ENCODE results near the gene TOB2. TPM values are rescaled to one million over a fixed set of nuclear protein-coding genes. Genes with fewer than 3 reads are reported as not detected.
"Not testable (repeated sequence)": the region's sequence is repeated elsewhere in the genome, so short reads cannot be mapped to it uniquely, and the experiment has no call there.

Gene TOB2
- total and polyA plus RNA-seq, 5 donors from 2014 or later: 16.3 to 32.0 (median 17.6) TPM

DNA sequence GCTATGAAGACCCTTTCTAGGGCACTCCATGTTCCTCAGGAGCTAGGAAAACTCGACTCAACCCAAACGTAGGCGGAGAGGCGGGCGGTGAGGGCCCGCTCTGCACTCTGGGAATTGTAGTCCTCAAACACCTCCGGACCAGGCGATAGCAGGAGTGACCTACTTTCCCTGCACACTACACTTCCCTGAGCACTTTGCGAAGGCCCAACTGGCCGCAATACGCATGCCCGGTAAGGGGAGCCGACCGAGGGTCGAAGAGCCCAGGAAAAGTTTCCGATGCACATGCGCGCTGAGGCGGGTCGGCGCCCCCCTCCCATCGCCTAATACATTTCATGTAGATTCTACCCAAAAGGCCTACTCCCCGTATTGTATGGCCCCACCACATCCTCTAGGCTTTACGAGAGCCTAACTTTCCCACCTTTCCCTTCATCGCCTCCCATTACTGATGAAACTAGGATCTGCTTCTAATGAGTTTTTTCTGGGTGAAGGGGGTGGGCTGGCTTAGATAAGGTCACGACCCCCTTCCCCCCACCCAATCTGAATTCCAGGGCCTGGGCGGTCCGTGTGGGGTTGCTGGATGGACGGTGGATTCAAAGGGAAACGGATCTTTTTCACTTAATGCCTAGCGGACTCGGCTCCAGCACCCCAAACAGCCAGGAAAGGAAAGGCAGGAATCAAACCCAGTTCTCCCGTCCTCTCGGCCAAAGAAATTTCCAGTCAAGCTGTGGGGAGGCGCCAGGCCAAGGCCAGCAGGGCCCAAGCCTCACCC is 2.1 kb downstream of the TOB2 start:
- Histone ChIP-seq H3K27me3 (ENCODE audit: control insufficient read depth, insufficient read depth, low read length) (no peaks in the 10 kb centered on the region), H3K4me1 (ENCODE audit: control insufficient read depth, insufficient read depth, low read length, poor library complexity, severe bottlenecking) (peaks cover 28% of the 10 kb centered on the region), H3K9me3 (ENCODE audit: control insufficient read depth in 2 of 2, low read length in 2 of 2) (no peaks in the 10 kb centered on the region), H3K27ac (ENCODE audit: insufficient read depth, low read length, poor library complexity, severe bottlenecking) (peak overlapping the region; percentile 95), H3K4me3 (ENCODE audit: low read depth, low read length) (peak overlapping the region; percentile 92), H3K36me3 (ENCODE audit: control insufficient read depth, insufficient read depth, low read length) (no peaks in the 10 kb centered on the region)
- ATAC-seq (ENCODE audit: low read depth in 2 of 2) (peak; percentile 50 to 57), DNase-seq (peak; percentile 72 to 89 (median 79))
- Mint-ChIP-seq H3K36me3 (no peaks in the 10 kb centered on the region), H3K4me1 (peaks cover 8 to 38% (median 17%) of the 10 kb centered on the region in 4 donors), H3K9me3 (peaks cover 0 to 2% (median 0%) of the 10 kb centered on the region in 7 donors), H3K27ac (peak overlapping the region; percentile 95 to 98 (median 95)), H3K27me3 (peaks cover 10% of the 10 kb centered on the region), H3K4me3 (peak overlapping the region; percentile 90 to 98 (median 96))

DNA sequence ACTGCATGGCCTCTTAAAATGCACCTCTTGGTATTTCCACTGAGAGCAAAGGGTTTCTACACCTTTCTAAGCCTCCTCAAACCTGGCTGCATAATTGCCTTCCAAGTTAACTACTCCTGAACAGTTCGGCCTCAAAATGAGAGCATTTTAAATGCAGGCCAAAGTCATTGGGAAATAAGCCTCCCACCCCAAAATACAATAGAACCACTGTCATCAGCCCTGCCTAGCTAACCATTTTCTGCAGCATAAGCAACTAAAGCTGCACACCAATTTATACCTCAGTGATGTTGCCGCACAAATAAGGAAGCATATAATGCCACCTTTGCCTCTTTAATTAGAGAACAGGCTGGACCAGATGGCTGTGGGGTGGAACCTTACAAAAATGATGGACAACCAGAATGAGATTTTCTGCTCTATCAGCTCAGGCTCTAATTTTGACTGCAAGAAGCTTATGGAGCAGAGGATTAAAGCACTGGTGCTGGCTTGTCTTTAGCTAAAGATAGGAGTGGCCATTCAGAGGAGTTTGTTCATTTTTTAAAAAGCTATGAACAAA is 4.3 kb downstream of the TOB2 start:
- Mint-ChIP-seq H3K4me1 (peaks cover 8 to 38% (median 18%) of the 10 kb centered on the region in 4 donors), H3K9me3 (peaks cover 0 to 2% (median 0%) of the 10 kb centered on the region in 7 donors), H3K36me3 (no peaks in the 10 kb centered on the region), H3K27ac (no peak overlapping the region), H3K4me3 (peak overlapping the region in 3 of 4 donors; percentile 68 to 90 (median 80)), H3K27me3 (peaks cover 4% of the 10 kb centered on the region)
- Histone ChIP-seq H3K4me1 (ENCODE audit: control insufficient read depth, insufficient read depth, low read length, poor library complexity, severe bottlenecking) (peaks cover 23% of the 10 kb centered on the region), H3K9me3 (ENCODE audit: control insufficient read depth in 2 of 2, low read length in 2 of 2) (no peaks in the 10 kb centered on the region), H3K27ac (ENCODE audit: insufficient read depth, low read length, poor library complexity, severe bottlenecking) (no peak overlapping the region), H3K36me3 (ENCODE audit: control insufficient read depth, insufficient read depth, low read length) (peaks cover 2% of the 10 kb centered on the region), H3K4me3 (ENCODE audit: low read depth, low read length) (no peak overlapping the region), H3K27me3 (ENCODE audit: control insufficient read depth, insufficient read depth, low read length) (no peaks in the 10 kb centered on the region)
- ATAC-seq (ENCODE audit: low read depth in 2 of 2) (no peak), DNase-seq (no peak)

DNA sequence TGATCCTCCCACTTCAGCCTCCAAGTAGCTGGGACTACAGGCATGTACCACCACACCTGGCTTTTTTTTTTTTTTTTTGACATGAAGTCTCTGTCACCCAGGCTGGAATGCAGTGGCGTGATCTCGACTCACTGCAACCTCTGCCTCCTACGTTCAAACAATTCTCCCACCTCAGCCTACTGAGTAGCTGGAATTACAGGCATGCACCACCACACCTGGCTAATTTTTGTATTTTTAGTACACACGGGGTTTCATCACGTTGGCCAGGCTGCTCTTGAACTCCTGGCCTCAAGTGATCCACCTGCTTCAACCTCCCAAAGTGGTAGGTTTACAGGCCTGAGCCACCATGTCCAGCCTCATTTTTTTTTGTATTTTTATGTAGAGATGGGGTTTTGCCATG is 6.1 kb downstream of the TOB2 start:
- Histone ChIP-seq H3K4me1 (ENCODE audit: control insufficient read depth, insufficient read depth, low read length, poor library complexity, severe bottlenecking) (peaks cover 20% of the 10 kb centered on the region), H3K36me3 (ENCODE audit: control insufficient read depth, insufficient read depth, low read length) (peaks cover 20% of the 10 kb centered on the region)
- not testable (repeated sequence) for DNase-seq; ATAC-seq (ENCODE audit: low read depth in 2 of 2); H3K27ac Mint-ChIP-seq; H3K27me3 Mint-ChIP-seq; H3K27me3 ChIP-seq (ENCODE audit: control insufficient read depth, insufficient read depth, low read length); H3K9me3 ChIP-seq (ENCODE audit: control insufficient read depth in 2 of 2, low read length in 2 of 2); H3K4me3 Mint-ChIP-seq; H3K9me3 Mint-ChIP-seq; H3K4me3 ChIP-seq (ENCODE audit: low read depth, low read length); H3K27ac ChIP-seq (ENCODE audit: insufficient read depth, low read length, poor library complexity, severe bottlenecking)
- Mint-ChIP-seq H3K4me1 (peaks cover 8 to 43% (median 20%) of the 10 kb centered on the region in 4 donors), H3K36me3 (peaks cover 17% of the 10 kb centered on the region)

DNA sequence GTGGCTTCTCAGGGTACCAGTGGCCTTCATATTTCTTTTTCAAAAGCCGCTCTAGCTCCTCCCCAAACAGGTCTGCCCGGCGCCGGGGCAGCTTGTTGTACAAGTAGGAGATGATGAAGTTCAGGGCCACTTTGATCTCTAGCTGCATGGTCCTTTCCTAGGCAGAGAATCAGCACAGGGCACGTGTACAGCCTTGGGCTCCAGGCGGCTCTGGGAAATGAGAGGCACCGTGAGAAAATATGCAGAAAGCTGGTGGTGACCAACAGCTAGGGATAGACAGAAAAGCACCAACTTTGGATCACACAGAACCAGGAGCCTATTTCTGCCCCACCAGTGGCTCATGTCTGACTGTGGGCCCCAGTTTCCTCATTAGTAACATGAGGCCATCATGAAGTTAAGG is 9.4 kb downstream of the TOB2 start:
- no peak for ATAC-seq (ENCODE audit: low read depth in 2 of 2)

DNA sequence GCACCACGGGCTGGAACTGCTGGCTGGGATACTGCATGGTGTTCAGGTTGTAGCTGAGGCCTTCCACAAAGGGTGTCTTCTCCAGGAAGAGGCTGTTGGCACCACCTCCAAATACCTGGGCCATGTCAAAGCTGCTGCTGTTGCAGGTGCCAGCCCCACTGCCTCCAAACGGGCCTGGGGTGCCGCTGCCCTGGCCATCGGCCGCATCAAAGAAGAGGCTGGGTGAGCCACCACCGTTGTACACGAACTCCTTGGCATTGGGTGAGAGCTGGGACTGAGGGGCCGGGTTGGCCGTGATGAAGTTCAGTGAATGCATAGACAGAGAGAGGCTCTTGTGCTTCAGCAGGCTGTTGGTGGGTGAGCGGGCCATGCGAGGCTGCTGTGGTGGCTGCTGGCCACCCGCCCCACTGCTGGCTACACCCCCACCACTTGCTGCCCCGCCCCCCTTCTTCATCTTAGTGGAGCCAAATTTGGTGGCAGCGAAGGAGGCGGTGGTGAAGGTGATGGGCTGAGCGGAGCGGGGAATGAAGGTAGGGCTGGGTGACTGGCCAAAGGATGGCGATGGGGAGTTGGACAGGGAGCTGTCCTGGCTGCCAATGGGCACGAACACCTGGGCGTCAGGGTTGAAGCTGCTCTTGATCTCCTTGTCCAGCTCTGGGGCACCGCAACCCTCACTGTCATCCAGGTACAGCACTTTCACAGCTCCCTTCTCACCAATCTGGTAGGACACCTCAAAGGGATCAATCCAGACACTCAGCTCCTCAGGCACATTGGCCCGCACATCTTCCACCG is 10.1 kb downstream of the TOB2 start:
- H3K36me3 ChIP-seq (ENCODE audit: control insufficient read depth, insufficient read depth, low read length): peaks cover 40% of the 10 kb centered on the region
- peaks cover 0 to 19% (median 10%) of the 10 kb centered on the region in 4 donors for H3K4me1 Mint-ChIP-seq

More for the DNA sequence above, 9.4 kb downstream of the TOB2 start:
- Mint-ChIP-seq H3K27ac (peak overlapping the region in 1 of 3 donors; percentile 52), H3K9me3 (no peaks in the 10 kb centered on the region), H3K4me1 (peaks cover 2 to 20% (median 9%) of the 10 kb centered on the region in 4 donors), H3K27me3 (no peaks in the 10 kb centered on the region), H3K4me3 (no peak overlapping the region), H3K36me3 (peaks cover 18% of the 10 kb centered on the region)
- DNase-seq: no peak
- H3K4me3 ChIP-seq (ENCODE audit: low read depth, low read length): no peak overlapping the region
- peaks cover 5% of the 10 kb centered on the region for H3K4me1 ChIP-seq (ENCODE audit: control insufficient read depth, insufficient read depth, low read length, poor library complexity, severe bottlenecking)
- no peak overlapping the region for H3K27ac ChIP-seq (ENCODE audit: insufficient read depth, low read length, poor library complexity, severe bottlenecking)
- no peaks in the 10 kb centered on the region for H3K27me3 ChIP-seq (ENCODE audit: control insufficient read depth, insufficient read depth, low read length)
- H3K9me3 ChIP-seq (ENCODE audit: control insufficient read depth in 2 of 2, low read length in 2 of 2): no peaks in the 10 kb centered on the region
- peaks cover 35% of the 10 kb centered on the region for H3K36me3 ChIP-seq (ENCODE audit: control insufficient read depth, insufficient read depth, low read length)

GRCh38 chr22:41435560-41435959 is 11.0 kb downstream of the TOB2 start:
- ATAC-seq (ENCODE audit: low read depth in 2 of 2) (no peak), DNase-seq (no peak)
- H3K36me3 Mint-ChIP-seq: peaks cover 18% of the 10 kb centered on the region
- H3K4me1 Mint-ChIP-seq: peaks cover 0 to 21% (median 12%) of the 10 kb centered on the region in 4 donors
- H3K4me3 Mint-ChIP-seq: peak overlapping the region in 1 of 4 donors; percentile 4
- Histone ChIP-seq H3K36me3 (ENCODE audit: control insufficient read depth, insufficient read depth, low read length) (peaks cover 48% of the 10 kb centered on the region), H3K9me3 (ENCODE audit: control insufficient read depth in 2 of 2, low read length in 2 of 2) (no peaks in the 10 kb centered on the region), H3K4me1 (ENCODE audit: control insufficient read depth, insufficient read depth, low read length, poor library complexity, severe bottlenecking) (peaks cover 5% of the 10 kb centered on the region), H3K4me3 (ENCODE audit: low read depth, low read length) (no peak overlapping the region), H3K27me3 (ENCODE audit: control insufficient read depth, insufficient read depth, low read length) (no peaks in the 10 kb centered on the region), H3K27ac (ENCODE audit: insufficient read depth, low read length, poor library complexity, severe bottlenecking) (no peak overlapping the region)
- no peaks in the 10 kb centered on the region for H3K27me3 Mint-ChIP-seq
- H3K9me3 Mint-ChIP-seq: no peaks in the 10 kb centered on the region
- peak overlapping the region in 2 of 3 donors; percentile 66 to 67 for H3K27ac Mint-ChIP-seq

More for the DNA sequence above, 10.1 kb downstream of the TOB2 start:
- no peak for DNase-seq
- Mint-ChIP-seq H3K9me3 (no peaks in the 10 kb centered on the region), H3K27ac (peak overlapping the region in 2 of 3 donors; percentile 67 to 91), H3K4me3 (no peak overlapping the region), H3K27me3 (no peaks in the 10 kb centered on the region), H3K36me3 (peaks cover 18% of the 10 kb centered on the region)
- no peaks in the 10 kb centered on the region for H3K27me3 ChIP-seq (ENCODE audit: control insufficient read depth, insufficient read depth, low read length)
- no peaks in the 10 kb centered on the region for H3K9me3 ChIP-seq (ENCODE audit: control insufficient read depth in 2 of 2, low read length in 2 of 2)
- H3K4me1 ChIP-seq (ENCODE audit: control insufficient read depth, insufficient read depth, low read length, poor library complexity, severe bottlenecking): peaks cover 5% of the 10 kb centered on the region
- no peak overlapping the region for H3K4me3 ChIP-seq (ENCODE audit: low read depth, low read length)
- no peak for ATAC-seq (ENCODE audit: low read depth in 2 of 2)
- H3K27ac ChIP-seq (ENCODE audit: insufficient read depth, low read length, poor library complexity, severe bottlenecking): no peak overlapping the region

DNA sequence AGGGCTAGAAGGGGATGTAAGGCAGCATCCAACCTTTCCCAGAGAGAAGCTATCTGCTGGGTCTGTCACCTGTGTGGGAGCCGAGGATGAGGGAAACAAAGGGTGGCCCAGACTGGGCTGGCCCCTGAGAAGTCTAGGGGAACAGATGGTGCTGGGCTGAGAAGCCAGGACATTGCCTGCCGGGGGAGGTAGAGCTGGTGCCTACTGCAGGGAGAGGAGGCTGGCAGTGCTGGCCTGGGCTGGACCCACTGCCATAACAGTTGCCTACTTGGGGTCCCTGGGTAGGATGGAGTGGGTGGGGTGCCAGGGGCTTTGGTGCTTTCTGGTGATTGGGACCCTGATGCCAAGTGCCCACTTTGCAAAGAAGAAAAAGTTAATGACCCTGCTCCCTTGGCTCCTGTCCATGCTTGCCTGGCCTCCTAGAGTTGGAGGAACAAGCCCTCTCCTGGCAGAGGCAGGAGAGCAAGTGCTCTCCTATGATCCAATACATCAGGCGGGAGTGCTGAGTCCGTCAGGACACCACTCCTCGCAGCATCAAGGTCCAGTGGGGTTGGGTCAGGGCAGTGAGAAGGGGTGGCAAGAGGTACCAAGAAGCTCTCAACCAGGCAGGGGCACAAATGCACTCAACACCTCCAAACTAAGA is 12.1 kb downstream of the TOB2 start:
- H3K4me1 ChIP-seq (ENCODE audit: control insufficient read depth, insufficient read depth, low read length, poor library complexity, severe bottlenecking); H3K27ac ChIP-seq (ENCODE audit: insufficient read depth, low read length, poor library complexity, severe bottlenecking); H3K27me3 Mint-ChIP-seq; ATAC-seq (ENCODE audit: low read depth in 2 of 2); H3K4me3 Mint-ChIP-seq; H3K9me3 Mint-ChIP-seq; DNase-seq; H3K9me3 ChIP-seq (ENCODE audit: control insufficient read depth in 2 of 2, low read length in 2 of 2); H3K27me3 ChIP-seq (ENCODE audit: control insufficient read depth, insufficient read depth, low read length); H3K4me3 ChIP-seq (ENCODE audit: low read depth, low read length): not testable (repeated sequence)
- Mint-ChIP-seq H3K4me1 (peaks cover 0 to 17% (median 12%) of the 10 kb centered on the region in 4 donors), H3K27ac (peak overlapping the region in 2 of 3 donors; percentile 31 to 53), H3K36me3 (peaks cover 18% of the 10 kb centered on the region)
- H3K36me3 ChIP-seq (ENCODE audit: control insufficient read depth, insufficient read depth, low read length): peaks cover 48% of the 10 kb centered on the region

Data from CD4-positive, CD25-positive, alpha-beta regulatory T cell (primary cell).